Fibroblast of peridontal ligament (primary cell): Measurements from ENCODE around the gene BPIFB6.

Experiments
- DNase-seq: peaks from one replicate; pipeline ENCODE4 v3.0.0-alpha.2; 2010; ENCODE audit errors: extremely low read depth

BPIFB6 gene

DNA sequence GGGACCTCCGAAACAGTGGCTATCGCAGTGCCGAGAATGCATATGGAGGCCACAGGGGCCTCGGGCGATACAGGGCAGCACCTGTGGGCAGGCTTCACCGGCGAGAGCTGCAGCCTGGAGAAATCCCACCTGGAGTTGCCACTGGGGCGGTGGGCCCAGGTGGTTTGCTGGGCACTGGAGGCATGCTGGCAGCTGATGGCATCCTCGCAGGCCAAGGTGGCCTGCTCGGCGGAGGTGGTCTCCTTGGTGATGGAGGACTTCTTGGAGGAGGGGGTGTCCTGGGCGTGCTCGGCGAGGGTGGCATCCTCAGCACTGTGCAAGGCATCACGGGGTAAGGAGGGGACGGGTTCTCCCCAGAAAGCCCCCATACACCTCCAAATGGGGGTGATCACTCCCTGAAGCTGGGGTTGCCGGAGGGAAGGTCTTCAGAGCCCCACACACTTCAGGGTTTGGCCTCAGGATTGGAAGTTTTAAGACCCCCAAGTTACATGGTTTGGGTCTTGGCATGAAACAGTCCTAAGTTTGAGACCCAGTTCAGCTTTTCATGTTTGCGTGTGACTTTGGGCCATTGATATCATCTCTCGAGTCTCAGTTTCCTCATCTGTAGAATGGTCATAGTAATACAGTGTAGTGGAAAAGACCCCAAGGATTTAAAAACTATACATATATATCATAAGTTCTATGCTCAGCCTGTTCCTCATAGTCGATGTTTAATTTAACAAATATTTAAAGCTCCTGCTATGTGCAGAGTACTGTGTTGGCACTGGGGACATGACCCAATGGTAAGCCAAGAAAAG lies 52.3 kb downstream of the BPIFB6 start:
- no peak for DNase-seq

DNA sequence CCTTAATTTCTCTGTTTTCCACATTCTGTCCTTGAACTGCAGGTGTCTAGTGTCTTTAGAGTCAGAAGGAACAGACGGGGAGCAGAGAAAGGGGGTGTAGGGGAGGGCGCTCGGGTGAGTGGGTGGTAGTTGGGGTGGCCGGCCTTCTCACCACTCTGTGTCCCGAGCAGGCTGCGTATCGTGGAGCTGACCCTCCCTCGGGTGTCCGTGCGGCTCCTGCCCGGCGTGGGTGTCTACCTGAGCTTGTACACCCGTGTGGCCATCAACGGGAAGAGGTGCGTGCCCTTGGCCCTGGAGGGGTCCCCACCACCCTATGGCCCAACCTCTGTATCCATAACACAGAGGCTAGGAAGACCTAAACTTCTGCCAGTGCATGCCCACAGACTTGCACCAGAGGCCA lies 53.3 kb downstream of the BPIFB6 start:
- DNase-seq = no peak

- DNase-seq = no peak
Observed at GRCh38 chr20:33086052-33086722, 54.7 kb downstream of the BPIFB6 start.

- DNase-seq = no peak
Observed at GRCh38 chr20:33091147-33091546, 59.7 kb downstream of the BPIFB6 start.

- DNase-seq = no peak
Observed at GRCh38 chr20:33091693-33092092, 60.2 kb downstream of the BPIFB6 start.

DNA sequence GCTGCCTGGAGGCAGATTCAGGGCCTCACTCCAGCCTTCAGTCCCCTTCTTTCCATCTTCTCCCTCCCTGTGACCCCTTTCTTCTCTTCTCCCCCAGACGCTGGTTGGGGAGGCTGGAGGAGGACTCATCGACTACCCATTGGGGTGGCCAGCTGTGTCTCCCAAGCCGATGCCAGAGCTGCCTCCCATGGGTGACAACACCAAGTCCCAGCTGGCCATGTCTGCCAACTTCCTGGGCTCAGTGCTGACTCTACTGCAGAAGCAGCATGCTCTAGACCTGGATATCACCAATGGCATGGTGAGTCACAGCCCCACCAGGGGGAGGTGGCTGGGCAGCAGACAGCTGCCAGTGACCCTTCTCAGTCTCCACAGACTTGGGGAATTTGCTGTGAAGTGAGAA lies 60.9 kb downstream of the BPIFB6 start:
- DNase-seq = no peak

DNA sequence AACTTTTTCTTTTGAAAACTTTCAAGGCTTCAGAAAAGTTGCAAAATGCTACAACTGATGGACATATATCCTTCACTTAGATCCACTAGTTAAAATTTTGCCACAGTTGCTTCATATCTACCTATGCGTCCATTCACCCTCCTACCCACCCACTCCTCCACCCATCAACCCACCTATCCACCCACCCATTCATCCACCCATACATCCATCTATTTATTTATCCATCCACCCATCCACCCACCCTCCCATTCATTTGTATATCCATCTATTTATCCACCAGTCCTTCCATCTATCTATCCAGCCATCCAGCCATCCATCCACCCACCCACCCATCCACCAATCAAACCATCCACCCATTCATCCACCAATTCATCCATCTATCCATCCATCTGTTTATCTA lies 61.6 kb downstream of the BPIFB6 start:
- DNase-seq = no peak

DNA sequence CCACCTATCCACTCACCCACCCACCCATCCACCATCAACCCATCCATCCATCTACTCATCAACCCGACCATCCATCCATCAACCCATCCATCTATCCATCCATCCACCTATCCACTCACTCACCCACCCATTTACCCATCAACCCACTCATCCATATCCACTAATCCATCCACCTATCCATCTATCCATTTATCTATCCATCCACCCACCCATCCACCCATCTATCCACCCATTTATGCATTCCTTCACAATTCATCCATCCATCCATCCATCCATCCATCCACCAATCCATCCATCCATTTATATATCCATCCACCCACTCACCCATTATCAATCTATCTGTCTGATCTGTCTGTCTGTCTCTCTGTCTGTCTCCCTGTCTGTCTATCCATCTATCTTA lies 62.1 kb downstream of the BPIFB6 start:
- no peak for DNase-seq
